BE2C (cell line): Measurements from ENCODE around the gene STOX2. TPM values are rescaled to one million over a fixed set of nuclear protein-coding genes. Genes with fewer than 3 reads are reported as not detected.

Source experiments
- DNase-seq: peaks from one replicate; pipeline ENCODE4 v3.0.0-alpha.2; 2020
- H3K27me3 ChIP-seq: fragments of 250-450 bp; sonication (Bioruptor Pico); 2 replicates; pipeline ENCODE4 v1.5.1; 2020; ENCODE audit warnings: mild to moderate bottlenecking
- H3K36me3 ChIP-seq: fragments of 250-450 bp; sonication (Bioruptor Pico); 2 replicates; pipeline ENCODE4 v1.5.1; 2020; ENCODE audit warnings: mild to moderate bottlenecking
- H3K4me1 ChIP-seq: fragments of 250-450 bp; sonication (Bioruptor Pico); 2 replicates; pipeline ENCODE4 v1.5.1; 2020
- H3K4me3 ChIP-seq: 2 replicates; pipeline ENCODE4 v1.5.1; 2011; ENCODE audit warnings: low read depth, low read length
- H3K9me3 ChIP-seq: fragments of 250-450 bp; sonication (Bioruptor Pico); 2 replicates; pipeline ENCODE4 v1.5.1; 2020
- CTCF ChIP-seq: IDR thresholded peaks from 2 replicates; pipeline ENCODE4 v1.5.1; 2012; ENCODE audit warnings: mild to moderate bottlenecking, low read depth, low read length
- polyA plus RNA-seq: library from polyadenylated mRNA; unstranded; fragments of >200 nt; gene quantifications from one replicate; pipeline ENCODE4 v1.2.1, GENCODE V29; 2012; ENCODE audit warnings: low read depth, missing spikeins; ENCODE audit not compliant: insufficient read length, insufficient read depth

STOX2 gene, protein sequence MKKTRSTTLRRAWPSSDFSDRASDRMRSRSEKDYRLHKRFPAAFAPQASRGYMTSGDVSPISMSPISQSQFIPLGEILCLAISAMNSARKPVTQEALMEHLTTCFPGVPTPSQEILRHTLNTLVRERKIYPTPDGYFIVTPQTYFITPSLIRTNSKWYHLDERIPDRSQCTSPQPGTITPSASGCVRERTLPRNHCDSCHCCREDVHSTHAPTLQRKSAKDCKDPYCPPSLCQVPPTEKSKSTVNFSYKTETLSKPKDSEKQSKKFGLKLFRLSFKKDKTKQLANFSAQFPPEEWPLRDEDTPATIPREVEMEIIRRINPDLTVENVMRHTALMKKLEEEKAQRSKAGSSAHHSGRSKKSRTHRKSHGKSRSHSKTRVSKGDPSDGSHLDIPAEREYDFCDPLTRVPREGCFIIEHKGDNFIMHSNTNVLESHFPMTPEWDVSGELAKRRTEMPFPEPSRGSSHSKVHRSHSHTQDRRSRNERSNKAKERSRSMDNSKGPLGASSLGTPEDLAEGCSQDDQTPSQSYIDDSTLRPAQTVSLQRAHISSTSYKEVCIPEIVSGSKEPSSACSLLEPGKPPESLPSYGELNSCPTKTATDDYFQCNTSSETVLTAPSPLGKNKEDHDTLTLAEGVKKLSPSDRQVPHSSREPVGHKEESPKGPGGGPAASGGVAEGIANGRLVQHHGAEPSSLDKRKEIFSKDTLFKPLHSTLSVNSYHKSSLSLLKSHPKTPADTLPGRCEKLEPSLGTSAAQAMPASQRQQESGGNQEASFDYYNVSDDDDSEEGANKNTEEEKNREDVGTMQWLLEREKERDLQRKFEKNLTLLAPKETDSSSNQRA (N-terminal part only)
- polyA plus RNA-seq, result 11.0 TPM

- H3K9me3 ChIP-seq, result no peaks in the 10 kb centered on the region
- DNase-seq, result peak; percentile 93
- H3K4me1 ChIP-seq, result peaks cover 9% of the 10 kb centered on the region
- TF ChIP-seq CTCF, result no peak
- no peaks in the 10 kb centered on the region for H3K36me3 ChIP-seq
- peak within 1 kb of the TSS; percentile 94 for H3K4me3 ChIP-seq
- H3K27me3 ChIP-seq, result no peaks in the 10 kb centered on the region
Measured at GRCh38 chr4:183905081-183905592, at the start of gene STOX2. TSS of gene STOX2 (plus strand) at chr4:183905307. CDS start at chr4:183906791, 1,484 bp downstream.

DNA sequence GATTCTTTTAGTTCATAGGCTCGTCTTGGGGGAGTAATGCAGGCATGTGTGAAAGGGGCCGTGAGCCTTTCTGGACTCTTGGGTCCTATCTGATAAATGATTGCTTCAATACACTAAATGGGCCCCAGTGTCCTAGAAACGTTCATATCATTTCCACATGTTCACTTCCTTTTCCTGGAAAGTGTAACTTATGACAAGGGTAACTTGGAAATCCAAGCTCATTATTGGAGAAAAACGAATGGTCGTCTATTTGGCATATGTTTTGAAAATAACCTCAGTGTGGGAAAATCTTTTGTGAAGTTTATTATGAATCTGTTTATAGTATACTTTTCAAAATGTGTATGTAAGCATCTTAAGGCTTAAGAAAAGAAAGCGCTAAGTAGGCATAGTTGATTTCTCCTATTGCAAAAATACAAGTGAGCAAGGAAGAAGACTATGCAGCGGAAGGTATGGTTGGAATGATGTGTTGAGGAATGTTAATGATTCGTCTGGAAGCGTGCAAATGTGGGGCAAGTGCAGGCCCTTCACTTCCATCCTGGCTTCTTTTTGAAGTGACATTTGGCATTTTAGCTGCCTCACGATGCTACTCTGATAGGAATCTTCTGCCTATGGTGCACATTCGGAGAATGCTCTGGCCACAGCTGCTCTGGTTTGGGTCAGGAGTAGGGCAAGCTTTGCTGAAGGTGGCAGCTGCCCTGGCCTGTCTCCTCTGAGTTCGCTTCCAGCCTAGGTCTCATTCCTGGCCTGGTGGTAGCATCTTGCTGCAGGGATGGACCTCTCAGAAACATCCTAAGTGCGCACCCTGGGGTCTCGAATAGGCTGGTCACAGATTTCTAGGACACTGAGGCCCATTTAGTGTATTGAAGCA is 49.5 kb upstream of the STOX2 start:
- H3K4me3 ChIP-seq, result no peak overlapping the region
- no peak for DNase-seq
- no peak for TF ChIP-seq CTCF
- no peaks in the 10 kb centered on the region for H3K27me3 ChIP-seq
- no peaks in the 10 kb centered on the region for H3K4me1 ChIP-seq
- H3K9me3 ChIP-seq, result no peaks in the 10 kb centered on the region
- H3K36me3 ChIP-seq, result no peaks in the 10 kb centered on the region

GRCh38 chr4:183857040-183857439 is 48.1 kb upstream of the STOX2 start:
- no peak for DNase-seq
- Histone ChIP-seq H3K27me3 (no peaks in the 10 kb centered on the region), H3K4me1 (no peaks in the 10 kb centered on the region), H3K36me3 (no peaks in the 10 kb centered on the region), H3K4me3 (no peak overlapping the region), H3K9me3 (no peaks in the 10 kb centered on the region)
- TF ChIP-seq CTCF, result no peak

DNA sequence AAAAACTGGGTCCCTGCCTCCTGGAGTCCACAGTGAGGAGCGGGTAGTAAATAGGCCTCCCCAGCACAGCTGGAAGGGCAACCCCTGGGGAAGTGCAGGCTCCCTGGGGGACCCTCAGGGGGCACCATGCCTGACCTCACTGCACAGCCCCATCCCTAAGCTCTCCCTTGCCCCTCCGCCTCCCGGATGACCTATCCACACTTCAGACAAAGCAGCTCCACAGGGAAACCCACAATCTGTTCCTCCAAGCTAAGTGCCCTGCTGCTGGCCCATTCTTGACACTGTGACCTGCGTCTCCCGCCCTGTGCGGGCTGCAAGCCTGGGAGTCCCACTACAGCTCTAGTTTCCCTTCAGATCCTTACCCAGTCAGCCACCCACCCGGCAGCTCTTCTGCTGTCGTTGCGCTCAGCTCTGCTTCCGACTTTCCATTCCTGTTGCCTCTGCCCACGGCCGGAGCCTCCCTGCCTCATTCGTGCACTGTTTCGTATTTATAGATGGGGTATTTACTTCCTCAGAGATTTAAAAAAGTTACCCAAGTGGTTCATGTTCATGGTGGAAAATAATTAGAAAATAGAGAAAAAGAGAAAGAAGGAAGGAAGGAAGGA is 47.0 kb upstream of the STOX2 start:
- Histone ChIP-seq H3K4me1 (no peaks in the 10 kb centered on the region), H3K9me3 (no peaks in the 10 kb centered on the region), H3K36me3 (no peaks in the 10 kb centered on the region), H3K4me3 (no peak overlapping the region), H3K27me3 (no peaks in the 10 kb centered on the region)
- DNase-seq, result no peak
- TF ChIP-seq CTCF, result no peak

DNA sequence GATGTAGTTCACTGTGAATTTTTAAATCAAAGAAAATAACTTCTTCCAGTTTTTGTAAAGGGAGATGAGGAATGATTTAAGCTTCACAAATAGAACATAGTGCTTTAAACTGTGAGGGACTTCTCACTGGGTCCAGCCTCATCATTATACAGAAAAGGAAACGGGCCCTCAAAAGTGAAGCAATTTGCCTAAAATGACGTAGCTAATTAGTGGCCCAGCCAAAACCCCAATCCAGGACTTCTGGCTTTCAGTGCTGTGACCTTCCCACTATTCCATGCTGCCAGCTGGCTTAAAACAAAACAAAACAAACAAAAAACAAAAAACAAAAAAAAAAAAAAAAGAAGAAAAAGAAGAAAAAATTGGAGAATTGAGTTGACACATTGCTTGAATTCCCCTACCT is 45.0 kb upstream of the STOX2 start:
- Histone ChIP-seq H3K9me3 (no peaks in the 10 kb centered on the region), H3K27me3 (no peaks in the 10 kb centered on the region), H3K36me3 (no peaks in the 10 kb centered on the region), H3K4me1 (no peaks in the 10 kb centered on the region), H3K4me3 (no peak overlapping the region)
- DNase-seq, result no peak
- no peak for TF ChIP-seq CTCF
